GM19240 (cell line): ENCODE results near the gene CAMKK1.

Source experiments
- DNase-seq: peaks from one replicate; pipeline ENCODE4 v3.0.0; 2011; ENCODE audit warnings: low spot score; ENCODE audit not compliant: insufficient read length

The CAMKK1 gene

DNA sequence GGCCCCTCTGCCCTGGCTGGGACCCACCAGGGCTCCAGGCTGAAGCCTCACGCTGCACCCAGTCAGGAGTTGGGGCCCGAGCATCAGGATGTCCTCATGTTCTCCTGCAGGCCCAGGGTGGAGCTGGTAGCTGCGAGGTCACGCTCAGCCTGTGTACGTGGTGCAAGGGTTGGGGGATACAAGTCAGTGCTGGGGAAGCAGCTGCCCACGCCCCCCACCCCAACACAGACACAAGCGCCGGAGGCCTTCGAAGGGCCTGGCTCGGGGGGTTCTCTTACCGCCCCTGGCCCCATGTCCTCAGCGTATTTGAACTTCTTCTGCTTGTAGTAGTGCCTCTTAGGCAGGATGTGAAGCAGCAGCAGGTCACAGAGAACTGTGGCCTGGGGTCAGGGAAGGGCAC, 4.9 kb upstream of the CAMKK1 start:
- DNase-seq: no peak

DNA sequence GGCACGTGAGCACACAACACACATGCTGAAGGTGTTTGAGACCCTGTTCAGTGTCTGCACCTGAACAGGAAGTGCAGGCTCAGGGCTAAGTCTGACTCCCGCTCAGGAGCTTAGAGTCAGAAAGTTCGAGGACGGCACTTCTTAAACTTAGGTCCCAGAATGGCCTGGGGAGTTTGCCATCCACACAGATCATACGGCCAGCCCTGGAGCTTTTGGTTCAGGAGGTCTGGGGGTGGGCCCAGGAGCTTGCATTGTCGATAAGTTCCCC, 4.0 kb upstream of the CAMKK1 start:
- DNase-seq: no peak

DNA sequence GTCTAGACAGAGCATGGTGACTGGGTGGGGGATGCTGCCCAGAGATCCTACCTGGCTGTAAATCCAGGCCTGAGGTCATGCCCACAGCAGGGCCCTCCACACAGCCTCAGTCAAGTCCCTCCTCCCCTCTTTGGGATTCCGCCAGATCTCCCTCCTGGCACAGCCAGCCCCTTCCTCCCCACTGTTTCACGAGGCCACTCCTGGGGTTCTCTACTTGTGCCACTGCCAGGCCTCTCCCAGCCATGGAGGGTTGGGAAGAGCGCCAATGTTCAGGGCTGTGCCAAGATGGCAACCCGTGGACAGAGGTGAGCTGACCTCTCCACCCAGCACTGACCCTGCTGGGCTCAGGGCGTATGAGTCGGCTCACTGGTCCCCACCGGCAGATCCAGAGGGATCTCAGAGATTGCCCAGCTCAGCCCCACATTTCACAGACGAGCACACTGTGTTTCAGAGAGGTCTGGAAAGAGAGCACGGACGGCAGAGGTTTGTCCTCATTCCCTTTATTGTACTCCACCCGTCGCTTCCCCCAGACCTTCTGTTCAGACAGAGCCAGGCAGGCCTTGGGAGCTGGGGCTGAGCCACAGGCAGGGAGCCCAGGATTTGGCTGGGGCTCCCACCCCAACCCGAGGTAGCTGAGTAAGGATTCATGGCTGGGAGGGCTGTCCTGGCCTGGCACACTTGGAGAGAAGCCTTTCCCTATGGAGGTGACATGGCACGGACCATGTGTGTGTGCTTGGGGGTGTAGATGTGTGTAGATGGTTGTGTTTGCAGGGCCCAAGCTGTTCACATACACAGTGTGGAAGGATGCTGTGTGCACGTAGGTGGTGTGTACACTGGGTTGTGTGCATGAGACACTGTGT, 3.5 kb upstream of the CAMKK1 start:
- no peak for DNase-seq

DNA sequence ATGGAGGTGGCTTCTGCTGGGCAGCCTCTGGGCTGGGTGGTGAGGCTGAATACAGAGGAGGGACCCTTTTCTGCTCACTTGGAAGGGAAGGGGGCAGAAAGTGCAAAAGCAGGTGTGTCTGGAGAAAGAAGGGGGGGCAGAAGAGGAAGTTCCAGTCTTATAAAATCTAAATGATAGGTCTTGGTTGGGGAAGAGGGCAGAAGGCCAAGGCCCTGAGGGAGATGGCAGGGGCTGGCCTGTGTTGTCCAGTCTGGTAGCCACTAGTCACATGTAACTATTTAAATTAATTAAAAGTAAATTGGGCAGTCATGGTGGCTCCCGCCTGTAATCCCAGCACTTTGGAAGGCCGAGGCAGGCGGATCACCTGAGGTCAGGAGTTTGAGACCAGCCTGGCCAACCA, 2.5 kb upstream of the CAMKK1 start:
- DNase-seq: no peak

DNA sequence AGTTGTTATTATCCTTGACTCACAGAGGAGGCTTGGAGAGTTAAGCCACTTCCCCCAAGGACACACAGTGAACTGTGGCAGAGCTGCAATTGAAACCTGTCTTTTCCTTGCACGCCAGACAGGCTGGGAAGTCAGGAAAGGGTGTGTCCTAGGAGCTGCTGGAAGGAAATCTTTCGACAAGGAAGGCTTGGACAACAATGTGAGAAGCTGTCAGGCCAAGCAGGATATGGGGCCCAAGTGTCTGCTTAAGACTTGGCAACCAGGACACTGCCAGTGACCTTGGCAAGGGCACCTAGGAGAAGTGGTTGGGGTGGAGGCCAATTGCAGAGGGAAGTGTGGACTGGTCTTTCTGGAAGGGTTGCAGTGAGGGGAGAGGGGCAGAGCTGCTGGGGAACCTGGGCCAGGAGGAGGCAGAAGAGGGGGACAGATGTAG, 2.1 kb upstream of the CAMKK1 start:
- no peak for DNase-seq

DNA sequence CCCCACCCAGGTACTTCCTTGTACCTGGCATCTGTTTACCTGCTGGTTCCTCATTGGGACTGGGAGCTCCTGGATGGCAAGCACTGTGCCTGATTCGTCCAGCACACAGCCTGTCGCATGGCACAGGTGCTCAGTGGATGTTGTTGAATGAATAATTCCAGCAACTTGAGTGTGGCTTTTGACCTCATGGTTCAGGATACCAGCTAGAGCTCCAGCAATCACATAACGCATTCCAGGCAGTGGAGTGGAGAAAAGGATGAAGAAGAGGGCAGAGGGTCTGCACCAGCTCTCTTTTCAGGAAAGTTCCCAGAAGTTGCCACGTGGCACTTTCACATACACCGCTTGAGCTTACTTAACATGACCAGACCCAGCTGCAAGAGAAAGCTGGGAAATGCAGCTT, 1.3 kb upstream of the CAMKK1 start:
- DNase-seq: no peak

DNA sequence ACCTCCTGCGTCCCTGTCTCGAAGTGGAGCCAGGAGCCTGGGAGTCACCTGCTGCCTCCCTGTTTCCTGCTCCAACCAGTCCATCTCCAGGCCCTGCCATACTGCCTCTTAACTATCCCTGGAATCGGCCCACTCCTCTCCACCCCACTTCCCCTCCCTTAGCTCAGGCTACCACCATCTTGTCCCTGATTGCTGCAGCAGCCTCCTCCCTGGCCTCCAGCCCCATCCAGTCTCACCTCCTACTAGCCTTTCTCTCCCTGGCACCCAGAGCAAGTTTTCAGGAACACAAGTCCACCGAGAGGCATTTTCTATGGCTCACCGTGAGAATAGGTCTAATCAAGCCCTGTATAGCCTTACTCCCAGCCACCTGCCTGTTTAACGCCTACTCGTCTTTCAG, 865 bp upstream of the CAMKK1 start:
- no peak for DNase-seq

DNA sequence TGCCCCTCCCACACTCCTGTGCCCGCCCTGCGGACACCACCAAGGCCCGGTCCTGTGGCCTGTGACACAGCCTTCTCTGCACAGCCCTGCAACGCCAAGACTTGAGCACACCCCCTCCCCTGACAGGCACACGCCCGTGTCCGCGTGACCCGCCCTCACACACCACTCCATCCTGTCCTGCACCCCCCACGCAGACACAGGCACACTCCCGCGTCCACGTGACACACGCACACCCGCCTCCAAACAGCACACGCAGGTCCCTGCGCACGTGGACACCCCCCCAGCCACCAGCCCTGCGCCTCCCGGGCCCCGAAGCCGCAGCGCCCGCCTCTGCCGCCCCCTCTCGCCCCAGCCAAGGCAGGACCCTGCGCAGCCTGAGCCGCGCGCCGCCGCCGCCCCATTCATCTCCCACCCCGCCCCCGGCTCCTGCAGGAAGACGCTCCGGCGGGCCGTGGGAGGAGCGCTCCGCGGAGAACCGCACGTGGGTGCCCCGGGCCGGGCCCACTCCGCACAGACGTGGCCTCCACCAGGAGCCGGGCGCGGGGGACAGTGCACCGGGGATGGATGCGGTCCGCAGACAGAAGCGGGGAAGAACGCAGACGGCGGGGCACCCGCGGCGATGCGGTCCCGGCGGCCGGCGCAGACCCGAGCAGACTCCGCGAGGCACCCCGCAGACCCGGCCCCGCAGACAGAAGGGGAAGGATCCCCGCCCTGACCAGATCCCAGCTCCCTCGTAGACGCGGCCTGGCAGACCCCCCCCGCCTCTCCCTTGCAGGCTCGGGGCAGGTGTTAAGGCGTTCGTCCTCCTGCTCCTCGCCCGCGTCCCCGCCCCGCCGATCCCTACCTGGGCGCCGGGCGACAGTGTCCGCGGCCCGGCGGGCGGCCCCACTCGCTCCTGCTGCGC, 506 bp downstream of the CAMKK1 start:
- no peak for DNase-seq

DNA sequence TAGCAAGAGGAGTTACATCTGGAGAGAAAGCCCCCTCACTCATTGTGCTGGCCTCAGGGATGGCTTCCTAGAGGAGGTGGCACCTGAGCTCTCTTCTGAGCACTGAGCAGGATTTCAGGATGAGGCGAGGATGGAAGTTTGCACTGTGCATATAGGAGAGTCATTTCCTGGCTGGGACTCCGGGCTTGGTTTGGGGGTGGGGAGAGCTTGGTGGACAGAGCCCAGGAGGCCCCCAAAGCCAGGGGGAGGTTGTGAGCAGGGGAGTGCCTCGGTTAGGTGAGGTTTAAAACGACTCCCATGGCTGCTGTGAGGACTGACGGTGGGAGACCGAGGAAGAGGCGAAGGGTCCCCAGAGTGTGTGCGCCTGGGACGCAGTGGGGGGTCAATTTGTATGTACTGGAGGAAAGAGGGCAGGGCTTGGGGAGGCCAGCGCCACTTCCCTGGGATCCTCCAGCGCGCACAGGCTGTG, 1.2 kb downstream of the CAMKK1 start:
- no peak for DNase-seq

DNA sequence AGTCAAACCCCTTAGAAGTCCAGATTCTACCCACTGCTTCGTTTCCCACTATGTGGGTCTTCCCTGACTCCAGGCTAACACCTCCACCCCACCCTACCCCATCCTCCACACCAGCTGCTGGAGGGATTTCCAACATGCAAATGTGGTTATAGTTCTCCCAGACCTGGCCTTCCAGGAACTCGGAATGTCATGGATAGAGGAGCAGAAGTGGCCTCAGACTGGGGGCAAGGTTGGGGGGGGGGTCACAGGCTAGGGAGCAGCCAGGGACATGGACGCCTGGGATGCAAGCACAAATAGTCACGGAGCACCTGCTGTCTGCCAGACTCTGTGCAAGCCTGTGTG, 2.0 kb downstream of the CAMKK1 start:
- DNase-seq: no peak

DNA sequence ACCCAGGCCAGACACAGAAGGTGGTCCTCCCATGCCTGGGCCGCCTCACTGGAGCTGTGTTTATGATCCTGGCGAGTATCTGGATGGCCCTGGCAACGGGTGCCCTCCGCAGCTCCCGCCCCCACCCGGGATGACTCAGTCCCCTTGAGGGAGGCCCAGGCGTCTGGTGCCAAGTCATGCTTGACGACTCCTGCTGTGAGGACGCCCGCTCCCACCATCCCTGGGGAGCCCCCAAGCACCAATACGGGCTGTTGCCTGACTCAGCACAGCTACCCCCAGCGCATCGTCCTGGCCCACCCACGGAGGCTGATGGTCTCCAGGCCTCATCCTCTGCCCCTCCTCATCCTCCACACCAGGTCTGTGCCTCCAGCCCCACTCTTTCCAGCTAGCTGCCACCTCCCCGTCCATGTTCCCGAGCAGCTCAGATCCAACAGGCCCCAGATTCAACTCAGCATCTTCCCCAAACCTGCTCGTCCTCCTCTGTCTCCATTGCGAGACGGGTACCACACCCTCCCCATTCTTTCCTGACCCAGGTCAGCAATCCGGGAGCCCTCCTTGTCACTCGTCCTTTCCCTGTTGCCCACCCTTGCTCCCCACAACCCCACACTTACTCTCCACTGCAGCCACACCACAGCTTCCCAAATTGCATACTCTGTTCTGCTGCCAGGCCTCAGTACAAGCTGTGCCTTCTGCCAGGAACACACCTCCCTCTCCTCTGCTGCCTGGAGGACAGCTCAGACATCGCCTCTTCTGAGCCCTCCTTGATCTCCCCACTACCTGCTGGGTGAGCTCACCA, 2.6 kb downstream of the CAMKK1 start:
- DNase-seq: no peak

DNA sequence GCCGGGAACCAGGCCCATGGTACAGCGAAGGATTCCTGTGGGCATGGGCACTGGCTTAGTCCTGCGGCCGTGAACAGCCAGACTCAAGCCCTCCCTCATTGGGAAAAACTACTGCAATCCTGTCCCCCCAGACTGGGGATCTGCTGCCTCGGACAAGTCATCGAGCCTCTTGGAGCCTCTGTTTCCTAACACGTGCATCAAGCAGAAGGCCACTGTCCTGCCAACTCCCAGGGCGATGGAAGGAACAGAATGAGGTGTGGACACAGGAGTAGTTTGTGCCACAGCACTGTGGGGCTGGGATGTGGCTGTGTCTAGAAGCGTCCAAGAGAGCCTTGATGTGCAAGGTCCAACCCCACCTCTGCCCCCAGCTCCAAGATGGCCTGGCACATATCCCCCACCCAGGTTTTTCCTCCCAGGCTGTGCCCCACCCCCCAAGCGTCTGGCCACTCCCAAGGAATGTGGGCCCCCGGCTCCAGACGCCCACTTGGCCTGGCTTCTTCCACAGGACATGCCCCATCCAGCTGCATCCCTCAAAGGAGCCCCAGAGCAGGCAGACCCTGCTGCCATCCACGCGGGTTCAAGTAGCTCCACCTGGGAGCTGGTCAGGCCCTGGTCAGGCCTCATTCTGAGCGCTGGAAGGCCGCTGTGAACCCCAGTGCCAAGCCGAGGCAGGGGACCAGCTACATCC, 3.4 kb downstream of the CAMKK1 start:
- no peak for DNase-seq

DNA sequence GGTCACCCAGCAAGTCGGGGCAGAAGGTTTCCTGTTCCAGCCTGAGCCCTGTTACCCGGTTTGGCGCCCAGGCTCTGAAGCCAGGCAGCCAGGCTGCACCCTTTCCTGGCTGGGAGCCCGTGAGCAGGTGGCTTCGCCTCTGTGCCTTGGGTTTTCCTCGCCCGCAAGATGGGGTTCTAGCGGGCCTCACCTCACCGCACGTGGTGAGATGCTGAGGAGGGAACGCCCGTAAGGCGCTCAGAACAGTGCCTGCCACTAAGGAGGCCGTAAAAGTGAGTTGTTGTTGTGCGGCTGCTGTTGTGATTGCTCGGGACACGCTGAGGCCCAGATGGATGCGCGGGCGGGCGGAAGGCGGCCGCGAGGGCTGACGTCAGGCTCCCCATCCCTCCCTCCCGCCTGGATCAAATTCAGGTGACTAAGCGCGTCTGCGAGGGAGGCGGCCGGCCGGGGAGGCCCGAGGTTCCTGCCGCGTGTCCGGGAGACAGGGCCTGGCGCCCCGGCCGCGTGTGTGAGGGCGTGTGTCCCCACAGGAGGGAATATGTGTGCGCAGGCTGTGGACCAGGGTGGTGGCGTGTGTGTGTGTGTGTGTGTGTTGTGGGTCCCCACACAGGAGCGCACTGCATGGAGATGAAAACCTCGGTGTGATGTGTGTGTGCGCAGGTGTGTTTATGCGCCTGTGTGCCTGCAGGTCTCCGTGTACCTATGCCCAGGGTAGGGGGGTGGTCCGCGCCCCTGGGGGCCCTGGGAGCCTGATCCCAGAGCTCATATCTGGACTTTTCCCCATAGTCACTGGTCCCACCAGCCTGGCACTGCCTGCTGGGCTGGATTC, 4.3 kb downstream of the CAMKK1 start:
- DNase-seq: no peak

DNA sequence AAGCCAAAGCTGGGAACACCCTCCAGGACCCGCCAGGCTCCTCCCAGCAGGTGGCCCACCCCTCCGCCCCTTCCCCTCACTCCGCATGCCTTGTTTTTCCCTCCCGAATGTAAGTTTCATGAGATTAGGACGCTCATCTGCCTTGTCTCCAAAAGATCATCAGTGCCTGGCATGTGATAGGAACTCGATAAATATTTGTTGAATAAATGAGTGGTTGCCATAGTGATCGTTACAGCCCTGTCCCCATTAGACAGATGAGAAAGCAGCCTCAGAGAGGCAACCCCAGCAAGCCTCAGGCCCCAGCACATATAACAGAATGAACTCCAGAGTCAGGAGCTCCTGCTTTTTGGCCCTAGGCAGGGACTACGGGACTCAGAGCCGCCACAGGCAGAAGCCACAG, 5.0 kb downstream of the CAMKK1 start:
- DNase-seq: no peak

DNA sequence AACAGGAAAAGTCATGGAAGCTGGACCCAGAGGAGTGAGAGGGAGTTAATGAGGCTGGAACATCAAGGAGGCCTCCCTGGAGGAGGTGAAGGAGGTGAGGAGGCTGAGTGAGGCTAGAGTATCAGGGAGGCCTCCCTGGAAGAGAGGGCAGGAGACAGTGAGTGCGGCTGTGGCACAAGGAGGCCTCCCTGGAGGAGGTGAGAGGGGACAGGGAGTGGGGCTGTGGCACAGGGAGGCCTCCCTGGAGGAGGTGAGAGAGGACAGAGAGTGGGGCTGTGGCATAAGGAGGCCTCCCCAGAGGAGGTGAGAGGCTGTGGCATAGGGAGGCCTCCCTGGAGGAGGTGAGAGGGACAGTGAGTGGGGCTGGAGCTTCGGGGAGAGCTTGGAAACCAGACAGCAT, 5.5 kb downstream of the CAMKK1 start:
- no peak for DNase-seq

DNA sequence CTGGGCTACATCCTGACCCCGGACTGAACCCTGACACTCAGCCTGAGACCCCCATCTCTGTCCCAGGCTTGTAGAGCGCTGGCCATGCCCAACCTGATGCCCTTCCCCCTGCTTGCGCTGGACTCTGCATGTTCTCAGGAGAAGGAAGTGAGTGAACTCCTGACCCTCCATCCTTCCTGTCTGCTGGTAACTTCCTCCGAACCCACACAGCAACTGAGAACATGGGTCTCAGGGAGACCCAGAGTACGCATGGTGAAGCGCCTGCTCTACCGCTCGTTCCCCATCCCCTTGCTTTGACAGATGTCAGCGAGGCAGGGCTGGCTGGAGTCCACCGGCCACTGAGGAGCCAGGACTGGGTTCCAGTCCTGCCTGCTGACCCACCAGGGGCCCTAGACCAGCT, 6.1 kb downstream of the CAMKK1 start:
- DNase-seq: no peak

DNA sequence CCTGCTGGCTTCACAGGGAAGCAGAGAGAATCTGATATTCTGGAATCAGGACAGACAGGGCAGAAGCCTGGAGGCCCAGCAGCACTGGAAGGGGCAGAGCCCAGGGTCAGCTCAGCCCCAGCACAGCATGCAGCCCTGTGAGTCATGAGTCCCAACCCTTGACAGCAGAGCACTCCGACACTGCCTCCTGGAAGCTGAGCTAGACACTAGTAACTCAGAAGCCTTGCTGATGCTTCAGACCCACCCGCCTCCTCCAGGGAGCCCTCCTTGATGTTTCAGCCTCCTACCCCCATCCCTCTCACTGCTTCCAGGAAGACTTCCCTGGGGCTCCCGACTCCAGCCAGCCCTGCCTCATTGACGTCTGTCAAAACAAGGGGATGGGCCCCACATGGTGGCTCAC, 6.9 kb downstream of the CAMKK1 start:
- no peak for DNase-seq

DNA sequence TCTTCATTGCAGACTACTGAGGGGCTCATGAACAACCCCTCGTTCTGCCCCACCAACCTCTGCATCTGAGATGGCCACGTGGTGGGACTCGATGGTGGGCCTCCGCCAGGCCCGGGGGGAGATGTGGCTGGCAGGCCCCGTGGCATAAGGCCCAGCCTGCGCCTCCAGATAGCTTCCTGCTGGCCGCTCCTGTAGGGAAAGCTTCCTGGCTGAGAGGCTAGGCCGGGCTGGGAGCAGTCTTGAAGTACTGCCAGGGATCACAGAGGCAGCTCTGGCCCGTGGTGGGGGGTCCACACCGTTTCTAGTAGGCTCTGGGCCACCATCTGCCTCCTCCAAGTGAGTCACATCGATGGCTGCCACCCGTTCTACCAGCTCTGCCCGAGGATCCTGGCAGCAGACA, 7.6 kb downstream of the CAMKK1 start:
- no peak for DNase-seq

DNA sequence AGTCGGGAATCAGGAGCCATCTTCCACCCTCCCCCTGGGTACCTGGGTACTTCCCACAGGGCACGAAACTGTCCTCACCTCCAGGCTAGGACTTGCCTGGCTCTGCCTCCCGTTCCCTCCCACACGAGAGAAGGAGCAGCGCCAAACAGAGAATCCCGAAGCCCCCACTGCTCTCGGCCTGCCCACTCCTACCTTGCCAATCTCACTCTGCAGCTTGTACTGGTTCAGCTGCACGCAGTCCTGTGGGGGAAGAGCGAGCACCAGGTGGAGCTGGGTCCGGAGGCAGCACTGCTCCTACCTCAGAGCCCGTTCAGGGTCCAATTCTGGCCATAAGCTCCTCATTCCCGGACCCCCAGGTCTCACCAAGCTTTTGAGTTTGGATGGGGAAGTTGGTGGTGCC, 8.7 kb downstream of the CAMKK1 start:
- no peak for DNase-seq

DNA sequence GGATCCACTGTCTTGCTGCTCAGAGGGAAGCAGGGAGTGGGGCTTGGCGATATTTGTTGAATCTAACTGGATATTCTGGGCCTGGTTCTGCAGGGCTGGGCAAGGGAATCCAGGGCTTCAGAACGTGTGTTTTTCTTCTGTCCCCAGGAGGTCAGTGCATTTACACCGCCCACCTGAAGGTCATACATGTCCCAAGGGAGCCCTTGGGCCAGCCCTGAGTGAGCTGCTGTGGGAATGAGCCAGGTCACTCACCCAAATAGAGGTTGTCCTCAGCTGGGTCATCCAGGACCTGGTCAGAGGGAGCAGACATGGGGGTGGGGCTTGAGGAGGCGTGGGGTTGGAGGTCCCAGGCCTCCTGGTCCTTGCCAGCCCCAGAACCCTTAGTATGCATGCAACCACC, 10.6 kb downstream of the CAMKK1 start:
- DNase-seq: no peak

DNA sequence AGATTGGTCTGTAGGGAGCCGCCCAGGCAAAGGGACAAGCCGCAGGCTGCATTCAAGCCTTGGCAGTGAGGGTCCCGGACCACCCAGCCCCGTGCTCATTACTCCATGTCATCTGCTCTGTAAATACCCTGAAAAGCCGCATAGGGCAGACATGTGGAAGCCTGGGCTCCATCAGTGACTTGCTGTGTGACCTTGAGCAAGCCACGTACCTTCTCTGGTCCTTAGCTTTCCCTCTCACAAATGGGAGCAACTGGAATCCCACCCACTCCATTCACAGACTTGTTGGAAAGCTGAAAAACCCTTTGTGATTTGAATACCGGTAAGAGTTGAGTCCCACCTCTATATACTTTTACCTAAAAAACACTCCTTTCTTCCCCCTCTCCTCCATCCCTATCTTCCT, 11.9 kb downstream of the CAMKK1 start:
- DNase-seq: no peak
